ENCODE results near the gene TEKT1.

Gene TEKT1

GRCh38 chr17:6757747-6758146 is 73.8 kb downstream of the TEKT1 start:
- no peak for DNase-seq (ENCODE audit: low read depth in 3 of 3)

GRCh38 chr17:6756425-6757031 is 75.0 kb downstream of the TEKT1 start:
- DNase-seq (ENCODE audit: low read depth in 3 of 3) = no peak

- DNase-seq (ENCODE audit: low read depth in 3 of 3) = peak in 1 of 3 experiments; percentile 25
Observed at GRCh38 chr17:6755731-6756184, 75.8 kb downstream of the TEKT1 start, which contains the start of gene XAF1. Gene XAF1, plus strand, starts transcription at chr17:6756046. Its CDS starts 33 bp downstream, at chr17:6756079.

GRCh38 chr17:6755281-6755680 is 76.2 kb downstream of the TEKT1 start:
- no peak for DNase-seq (ENCODE audit: low read depth in 3 of 3)

- DNase-seq (ENCODE audit: low read depth in 3 of 3) = no peak
Observed at GRCh38 chr17:6753546-6753945, 78.0 kb downstream of the TEKT1 start.

GRCh38 chr17:6753006-6753445 is 78.5 kb downstream of the TEKT1 start:
- peak in 1 of 3 experiments; percentile 30 for DNase-seq (ENCODE audit: low read depth in 3 of 3)

- no peak for DNase-seq (ENCODE audit: low read depth in 3 of 3)
Observed at GRCh38 chr17:6752068-6752909, 79.2 kb downstream of the TEKT1 start.

- no peak for DNase-seq (ENCODE audit: low read depth in 3 of 3)
Observed at GRCh38 chr17:6749519-6749918, 82.0 kb downstream of the TEKT1 start.

- no peak for DNase-seq (ENCODE audit: low read depth in 3 of 3)
Observed at GRCh38 chr17:6748617-6749016, 82.9 kb downstream of the TEKT1 start.
